ENCODE results near the gene DSCAML1.

The DSCAML1 gene

GRCh38 chr11:117437041-117437790 is 359.8 kb downstream of the DSCAML1 start:
- DNase-seq, result no peak

GRCh38 chr11:117435326-117435725 is 361.7 kb downstream of the DSCAML1 start:
- no peak for DNase-seq

- no peak for DNase-seq
Observed at GRCh38 chr11:117434481-117434880, 362.5 kb downstream of the DSCAML1 start.

- no peak for DNase-seq
Observed at GRCh38 chr11:117433717-117434116, 363.3 kb downstream of the DSCAML1 start.

GRCh38 chr11:117431436-117431835 is 365.6 kb downstream of the DSCAML1 start:
- no peak for DNase-seq

GRCh38 chr11:117430293-117430955 is 366.6 kb downstream of the DSCAML1 start:
- no peak for DNase-seq

- no peak for DNase-seq
Observed at GRCh38 chr11:117428856-117429229, 368.2 kb downstream of the DSCAML1 start.

GRCh38 chr11:117428186-117428855 is 368.7 kb downstream of the DSCAML1 start:
- no peak for DNase-seq

- no peak for DNase-seq
Observed at GRCh38 chr11:117427356-117427874, 369.6 kb downstream of the DSCAML1 start.

- DNase-seq, result no peak
Observed at GRCh38 chr11:117426941-117427340, 370.1 kb downstream of the DSCAML1 start.

- DNase-seq, result peak; percentile 16
Observed at GRCh38 chr11:117426297-117426685, 370.7 kb downstream of the DSCAML1 start.

GRCh38 chr11:117425679-117426296 is 371.2 kb downstream of the DSCAML1 start:
- no peak for DNase-seq

GRCh38 chr11:117424781-117425180 is 372.2 kb downstream of the DSCAML1 start:
- no peak for DNase-seq

- no peak for DNase-seq
Observed at GRCh38 chr11:117423046-117423575, 373.9 kb downstream of the DSCAML1 start.

GRCh38 chr11:117421476-117421875 is 375.5 kb downstream of the DSCAML1 start:
- DNase-seq, result no peak

GRCh38 chr11:117421041-117421440 is 376.0 kb downstream of the DSCAML1 start:
- no peak for DNase-seq

GRCh38 chr11:117420598-117420997 is 376.4 kb downstream of the DSCAML1 start:
- DNase-seq, result no peak

GRCh38 chr11:117420143-117420485 is 376.9 kb downstream of the DSCAML1 start:
- DNase-seq, result no peak

- no peak for DNase-seq
Observed at GRCh38 chr11:117419482-117420142, 377.4 kb downstream of the DSCAML1 start.

- DNase-seq, result no peak
Observed at GRCh38 chr11:117418737-117419481, 378.1 kb downstream of the DSCAML1 start.

GRCh38 chr11:117417856-117418255 is 379.2 kb downstream of the DSCAML1 start:
- no peak for DNase-seq

GRCh38 chr11:117417342-117417741 is 379.7 kb downstream of the DSCAML1 start:
- DNase-seq, result no peak

Measured in NCI-H226 (cell line).